Germinal center (tissue), 1 donor: ENCODE measurements around the gene RNASEH2C.
"Not testable (repeated sequence)": the region's sequence is repeated elsewhere in the genome, so short reads cannot be mapped to it uniquely, and the experiment has no call there.

Source experiments
- DNase-seq: peaks from one replicate; pipeline ENCODE4 v3.0.0; 2012; ENCODE audit warnings: mixed read lengths, low spot score

The RNASEH2C gene

DNA sequence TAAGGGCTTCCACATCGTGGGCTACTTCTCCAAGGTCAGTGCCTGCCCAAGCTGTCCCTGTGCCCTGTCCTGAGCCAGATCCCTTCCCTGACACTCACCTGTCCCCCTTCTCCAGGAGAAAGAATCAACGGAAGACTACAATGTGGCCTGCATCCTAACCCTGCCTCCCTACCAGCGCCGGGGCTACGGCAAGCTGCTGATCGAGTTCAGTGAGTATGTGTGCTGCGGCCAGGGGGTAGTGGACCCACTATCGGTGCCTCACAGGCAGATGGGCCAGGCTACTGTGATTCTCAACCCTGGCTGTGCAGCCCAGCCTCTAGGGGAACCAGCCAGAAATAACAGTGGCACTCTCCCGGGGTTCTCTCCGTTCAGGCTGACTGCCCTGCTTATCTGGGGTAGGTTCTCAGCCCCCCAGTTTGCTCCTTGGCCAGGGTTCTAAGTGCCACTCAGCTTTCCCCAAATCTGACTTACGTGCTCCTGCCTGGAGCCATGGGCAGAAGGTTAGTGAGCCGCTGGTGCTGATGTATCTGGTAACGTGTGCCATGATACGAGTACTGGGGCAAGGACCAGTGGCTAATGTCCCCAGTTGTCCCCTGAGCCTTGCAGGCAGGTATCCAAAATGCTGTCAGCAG is 3.7 kb downstream of the RNASEH2C start:
- no peak for DNase-seq

DNA sequence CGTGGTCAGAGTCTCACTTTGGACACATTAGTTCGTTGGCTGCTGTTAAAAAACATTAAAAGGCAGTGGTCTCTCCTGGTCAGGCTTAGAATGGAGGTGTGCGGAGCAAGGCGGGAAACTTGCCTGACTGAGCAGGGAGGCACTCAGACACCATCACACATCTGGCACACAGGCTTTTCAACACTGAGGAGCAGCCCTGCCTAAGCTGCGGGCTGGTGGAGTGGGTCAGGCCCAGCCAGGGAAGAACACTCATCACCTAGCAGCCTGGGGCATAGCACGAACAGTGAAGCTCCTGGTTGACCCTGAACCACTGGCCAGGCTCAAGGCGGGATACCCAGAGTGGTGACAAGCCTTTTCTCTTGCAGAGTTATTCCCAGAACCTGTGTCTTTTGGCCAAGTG is 4.3 kb downstream of the RNASEH2C start:
- DNase-seq, result no peak

DNA sequence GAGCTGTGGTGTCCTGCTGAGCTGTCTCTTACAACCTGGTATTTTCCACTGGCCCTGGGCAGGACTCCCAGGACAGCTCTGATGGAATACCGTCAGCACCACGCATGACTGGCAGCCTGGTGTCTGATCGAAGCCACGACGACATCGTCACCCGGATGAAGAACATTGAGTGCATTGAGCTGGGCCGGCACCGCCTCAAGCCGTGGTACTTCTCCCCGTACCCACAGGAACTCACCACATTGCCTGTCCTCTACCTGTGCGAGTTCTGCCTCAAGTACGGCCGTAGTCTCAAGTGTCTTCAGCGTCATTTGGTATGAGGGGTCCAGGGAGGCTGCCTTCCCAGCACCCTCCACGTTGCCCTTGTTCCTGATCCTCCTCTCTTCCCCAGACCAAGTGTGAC is 6.2 kb downstream of the RNASEH2C start:
- DNase-seq, result no peak

DNA sequence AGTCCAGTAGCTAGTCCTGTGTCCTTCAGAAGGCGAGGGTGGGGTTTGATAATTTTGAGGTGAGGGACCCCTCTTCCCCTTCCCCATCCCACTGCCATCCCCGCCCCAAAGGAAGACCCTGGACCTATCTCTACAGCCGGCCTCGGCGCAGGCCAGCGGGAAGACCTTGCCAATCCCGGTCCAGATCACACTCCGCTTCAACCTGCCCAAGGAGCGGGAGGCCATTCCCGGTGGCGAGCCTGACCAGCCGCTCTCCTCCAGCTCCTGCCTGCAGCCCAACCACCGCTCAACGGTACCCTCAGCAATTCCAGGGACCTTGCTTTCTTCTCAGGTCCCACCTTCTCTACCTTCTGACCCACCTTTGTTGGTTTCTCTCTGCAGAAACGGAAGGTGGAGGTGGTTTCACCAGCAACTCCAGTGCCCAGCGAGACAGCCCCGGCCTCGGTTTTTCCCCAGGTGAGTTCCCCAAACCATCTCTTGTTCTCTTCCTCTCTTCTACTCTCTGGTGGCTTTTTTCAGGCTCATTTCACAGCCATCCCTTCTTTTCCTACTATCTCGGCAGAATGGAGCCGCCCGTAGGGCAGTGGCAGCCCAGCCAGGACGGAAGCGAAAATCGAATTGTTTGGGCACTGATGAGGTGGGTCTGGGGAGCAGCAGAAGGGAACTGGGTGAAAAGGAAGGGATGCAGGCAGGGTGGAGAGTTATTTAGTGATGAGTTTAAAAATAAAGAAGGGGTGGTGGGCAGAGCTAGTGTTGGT is 7.2 kb downstream of the RNASEH2C start:
- no peak for DNase-seq

DNA sequence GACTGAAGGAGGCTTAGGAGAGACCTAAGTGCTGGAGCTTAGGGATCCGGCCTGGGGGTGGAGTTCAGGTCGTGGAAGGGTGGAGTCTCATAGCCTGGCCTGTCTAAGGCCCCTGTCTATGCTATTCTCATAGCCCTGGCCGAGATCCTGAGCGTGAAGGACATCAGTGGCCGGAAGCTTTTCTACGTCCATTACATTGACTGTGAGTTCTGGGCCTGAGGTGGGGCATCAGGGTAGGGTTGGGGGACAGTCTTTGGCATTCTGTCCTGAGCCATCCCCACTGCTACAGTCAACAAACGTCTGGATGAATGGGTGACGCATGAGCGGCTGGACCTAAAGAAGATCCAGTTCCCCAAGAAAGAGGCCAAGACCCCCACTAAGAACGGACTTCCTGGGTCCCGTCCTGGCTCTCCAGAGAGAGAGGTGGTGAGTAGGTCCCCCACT is 7.9 kb downstream of the RNASEH2C start:
- no peak for DNase-seq

DNA sequence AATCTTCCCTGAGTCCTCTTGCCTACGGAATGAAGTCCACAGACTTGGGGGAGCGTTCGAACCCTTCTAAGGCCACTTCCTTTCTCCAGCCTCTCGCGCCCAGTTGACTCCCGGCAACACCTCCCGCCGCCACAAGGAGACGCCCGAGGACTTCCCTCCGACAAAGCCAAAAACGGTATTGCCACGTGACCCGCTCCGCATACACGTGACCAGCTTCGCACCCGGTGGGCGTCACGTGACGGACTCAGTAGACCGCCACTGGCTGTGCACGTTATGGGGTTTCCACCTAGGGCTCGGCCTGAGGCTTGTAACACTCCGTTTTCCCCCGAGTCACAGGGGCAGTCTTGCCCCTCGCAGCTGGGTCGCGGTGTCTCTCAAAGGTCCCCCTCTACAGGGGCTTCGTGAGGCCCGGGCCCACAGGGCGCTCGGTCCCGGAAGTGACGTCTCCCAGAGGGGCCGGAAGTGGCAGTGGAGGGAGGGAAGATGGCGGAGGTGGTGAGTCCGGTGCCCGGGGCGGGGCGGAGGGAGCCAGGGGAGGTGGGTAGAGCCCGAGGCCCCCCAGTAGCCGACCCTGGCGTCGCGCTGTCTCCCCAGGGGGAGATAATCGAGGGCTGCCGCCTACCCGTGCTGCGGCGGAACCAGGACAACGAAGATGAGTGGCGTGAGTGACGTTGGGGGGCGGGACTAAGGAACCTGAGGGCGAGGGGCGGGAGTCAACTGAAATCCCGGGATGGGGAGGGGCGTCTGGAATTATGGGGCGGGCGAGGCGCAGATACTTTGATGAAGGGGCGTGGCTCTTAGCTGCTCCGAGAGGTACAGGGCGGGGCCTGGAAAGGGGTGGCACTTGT is 8.6 kb downstream of the RNASEH2C start, which contains the start of gene KAT5:
TSS of gene KAT5 (plus strand) at position 468 of the 848 bp plus-strand sequence. CDS start at position 484, 16 bp downstream.
- DNase-seq, result peak; percentile 93

DNA sequence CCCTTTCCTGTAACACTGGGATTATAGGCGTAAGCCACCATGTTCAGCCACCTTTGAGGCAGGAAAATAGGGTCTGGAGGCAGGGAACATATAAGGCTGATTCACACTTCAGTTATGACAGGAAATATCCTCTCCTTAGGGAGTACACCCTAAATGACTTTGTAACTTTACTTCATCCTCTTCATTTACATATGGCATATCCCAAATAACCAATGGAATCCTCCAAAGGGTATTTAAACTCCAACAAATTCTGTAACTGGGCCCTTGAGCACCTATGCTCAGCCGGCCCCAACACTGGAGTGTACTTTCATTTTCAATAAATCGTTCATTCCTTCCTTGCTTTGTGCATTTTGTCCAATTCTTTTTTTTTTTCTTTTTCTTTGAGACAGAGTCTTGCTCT is 10.2 kb downstream of the RNASEH2C start:
- DNase-seq, result no peak

DNA sequence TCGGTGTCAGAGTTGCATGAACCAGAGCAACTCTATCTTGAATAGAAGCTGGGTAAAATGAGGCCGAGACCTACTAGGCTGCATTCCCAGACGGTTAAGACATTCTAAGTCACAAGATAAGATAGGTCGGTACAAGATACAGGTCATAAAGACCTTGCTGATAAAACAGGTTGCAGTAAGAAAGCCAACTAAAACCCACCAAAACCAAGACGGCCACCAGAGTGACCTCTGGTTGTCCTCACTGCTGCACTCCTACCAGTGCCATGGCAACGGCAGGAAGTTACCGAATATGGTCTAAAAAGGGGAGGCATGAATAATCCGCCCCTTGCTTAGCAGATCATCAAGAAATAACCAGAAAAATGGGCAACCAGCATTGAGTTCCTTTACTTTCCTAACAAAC is 10.9 kb downstream of the RNASEH2C start:
- no peak for DNase-seq

DNA sequence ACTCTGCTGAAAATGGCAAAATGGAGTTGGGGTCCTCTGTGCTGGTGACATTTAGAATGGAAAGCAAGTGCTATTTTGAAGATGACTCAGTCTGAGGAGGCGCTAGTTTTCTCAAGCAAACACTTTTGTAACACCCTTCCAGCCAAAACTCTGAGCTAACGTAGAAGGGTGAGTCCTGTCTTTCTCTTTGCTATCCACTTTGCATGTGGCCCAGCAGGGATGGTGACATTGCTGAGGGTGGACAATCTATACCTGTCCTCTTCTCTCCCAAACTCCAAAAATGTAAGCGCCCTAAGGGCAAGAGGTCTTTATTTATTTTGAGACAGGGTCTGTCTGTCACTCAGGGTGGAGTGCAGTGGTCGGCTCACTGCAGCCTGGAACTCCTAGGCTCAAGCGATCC is 12.1 kb downstream of the RNASEH2C start:
- DNase-seq, result no peak

DNA sequence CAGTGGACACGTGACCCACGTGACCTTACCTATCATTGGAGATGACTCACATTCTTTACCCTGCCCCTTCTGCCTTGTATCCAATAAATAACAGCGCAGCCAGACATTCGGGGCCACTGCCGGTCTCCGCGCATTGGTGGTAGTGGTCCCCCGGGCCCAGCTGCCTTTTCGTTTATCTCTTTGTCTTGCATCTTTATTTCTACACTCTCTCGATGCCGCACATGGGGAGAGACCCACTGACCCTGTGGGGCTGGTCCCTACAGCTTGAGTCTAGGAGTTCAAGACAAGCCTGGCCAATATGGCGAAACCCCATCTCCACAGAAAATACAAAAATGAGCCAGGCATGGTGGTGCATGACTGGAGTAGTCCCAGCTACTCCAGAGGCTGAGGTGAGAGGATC is 13.6 kb downstream of the RNASEH2C start:
- DNase-seq, result not testable (repeated sequence)

DNA sequence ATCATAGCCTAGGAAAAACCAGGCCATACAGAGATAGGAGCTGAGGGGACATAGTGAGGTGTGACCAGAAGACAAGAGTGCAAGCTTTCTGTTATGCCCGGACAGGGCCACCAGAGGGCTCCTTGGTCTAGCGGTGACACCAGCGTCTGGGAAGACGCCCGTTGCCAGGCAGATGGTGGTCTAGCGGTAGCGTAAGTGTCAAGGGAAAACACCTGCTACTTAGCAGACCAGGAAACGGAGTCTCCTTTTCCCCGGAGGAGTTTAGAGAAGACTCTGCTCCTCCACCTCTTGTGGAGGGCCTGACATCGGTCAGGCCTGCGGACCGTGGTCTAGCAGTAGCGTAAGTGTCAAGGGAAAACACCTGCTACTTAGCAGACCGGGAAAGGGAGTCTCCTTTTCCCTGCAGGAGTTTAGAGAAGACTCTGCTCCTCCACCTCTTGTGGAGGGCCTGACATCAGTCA is 14.3 kb downstream of the RNASEH2C start:
- DNase-seq, result peak; percentile 35

DNA sequence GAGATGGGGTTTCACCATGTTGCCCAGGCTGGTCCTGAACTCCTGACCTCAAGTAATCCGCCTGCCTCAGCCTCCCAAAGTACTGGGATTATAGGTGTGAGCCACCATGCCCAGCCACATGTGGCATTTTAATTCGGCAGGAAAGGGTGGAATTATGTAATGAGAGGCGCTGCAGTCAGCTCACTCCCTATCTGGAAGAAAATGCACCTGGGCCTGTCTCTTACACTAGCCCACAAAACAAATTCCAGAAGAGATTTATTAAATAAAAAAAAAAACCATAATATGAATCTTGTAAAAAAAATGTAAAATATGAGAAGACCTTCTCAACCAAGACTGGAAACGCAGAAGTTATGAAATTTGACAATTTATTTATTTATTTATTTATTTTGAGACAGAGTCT is 16.8 kb downstream of the RNASEH2C start:
- no peak for DNase-seq

DNA sequence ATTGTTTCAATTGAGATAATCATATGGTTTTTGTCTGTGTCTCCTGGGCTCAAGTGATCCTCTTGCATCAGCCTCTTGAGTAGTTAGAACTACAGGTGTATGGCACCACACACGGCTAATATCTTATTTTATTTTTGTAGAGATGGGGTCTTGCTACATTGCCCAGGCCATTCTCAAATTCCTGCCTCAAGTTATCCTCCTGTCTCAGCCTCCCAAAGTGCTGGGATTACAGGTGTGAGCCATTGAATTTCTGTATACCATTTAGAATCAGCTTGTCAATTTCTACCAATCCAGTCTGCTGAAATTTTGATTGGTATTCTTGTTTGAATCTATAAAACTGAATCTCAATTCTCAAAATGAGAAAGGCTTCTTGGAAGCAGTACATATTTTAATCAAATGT is 18.9 kb downstream of the RNASEH2C start:
- DNase-seq, result no peak

DNA sequence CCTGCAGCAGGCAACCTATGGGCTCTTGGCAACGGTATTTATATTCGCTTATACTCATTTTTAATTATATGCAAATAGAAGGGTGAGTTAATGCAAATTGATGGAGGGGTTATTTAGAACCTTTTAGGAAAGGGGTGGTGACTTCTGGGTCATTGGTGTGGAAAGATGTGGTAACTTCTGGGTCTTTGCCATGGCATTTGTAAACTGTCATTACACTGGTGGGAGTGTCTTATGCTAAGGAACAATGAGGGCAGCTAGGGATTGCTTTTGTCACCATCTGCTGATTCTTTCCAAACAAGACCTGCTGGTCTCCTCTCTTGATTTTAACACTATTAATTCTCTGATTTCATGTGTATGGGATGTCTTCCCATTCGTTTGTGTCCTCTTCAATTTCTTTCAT is 20.2 kb downstream of the RNASEH2C start:
- no peak for DNase-seq

DNA sequence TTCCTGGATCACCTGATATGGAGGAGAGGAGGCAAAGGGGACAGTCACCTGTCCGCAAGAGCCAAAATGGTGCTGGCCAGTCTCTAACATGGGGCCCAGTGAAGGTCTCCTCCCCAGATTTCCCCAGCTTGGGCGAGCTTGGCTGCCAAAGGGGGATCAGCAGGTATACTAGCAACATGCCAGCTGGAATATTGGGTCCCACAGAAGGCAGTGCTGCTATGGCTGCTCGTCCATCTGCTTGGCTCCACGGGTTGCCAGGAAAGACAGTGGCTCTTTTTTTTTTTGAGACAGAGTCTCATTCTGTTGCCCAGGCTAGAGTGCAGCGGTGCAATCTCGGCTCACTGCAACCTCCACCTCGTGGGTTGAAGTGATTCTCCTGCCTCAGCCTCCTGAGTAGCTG is 21.3 kb downstream of the RNASEH2C start:
- no peak for DNase-seq

DNA sequence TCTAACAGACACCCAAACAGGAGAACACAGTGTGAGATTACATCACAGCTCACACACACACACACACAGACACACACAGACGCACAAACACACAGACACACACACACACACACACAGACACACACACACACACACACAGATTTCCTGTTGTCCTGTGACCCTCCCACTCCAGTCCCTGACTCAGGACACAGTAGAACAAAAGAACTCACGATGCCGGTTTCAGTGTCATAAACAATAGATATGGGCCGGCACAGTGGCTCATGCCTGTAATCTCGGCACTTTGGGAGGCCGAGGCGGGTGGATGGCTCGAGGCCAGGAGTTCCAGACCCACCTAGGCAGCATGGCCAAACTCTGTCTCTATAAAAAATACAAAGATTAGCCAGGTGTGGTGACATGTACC is 22.4 kb downstream of the RNASEH2C start:
- no peak for DNase-seq

DNA sequence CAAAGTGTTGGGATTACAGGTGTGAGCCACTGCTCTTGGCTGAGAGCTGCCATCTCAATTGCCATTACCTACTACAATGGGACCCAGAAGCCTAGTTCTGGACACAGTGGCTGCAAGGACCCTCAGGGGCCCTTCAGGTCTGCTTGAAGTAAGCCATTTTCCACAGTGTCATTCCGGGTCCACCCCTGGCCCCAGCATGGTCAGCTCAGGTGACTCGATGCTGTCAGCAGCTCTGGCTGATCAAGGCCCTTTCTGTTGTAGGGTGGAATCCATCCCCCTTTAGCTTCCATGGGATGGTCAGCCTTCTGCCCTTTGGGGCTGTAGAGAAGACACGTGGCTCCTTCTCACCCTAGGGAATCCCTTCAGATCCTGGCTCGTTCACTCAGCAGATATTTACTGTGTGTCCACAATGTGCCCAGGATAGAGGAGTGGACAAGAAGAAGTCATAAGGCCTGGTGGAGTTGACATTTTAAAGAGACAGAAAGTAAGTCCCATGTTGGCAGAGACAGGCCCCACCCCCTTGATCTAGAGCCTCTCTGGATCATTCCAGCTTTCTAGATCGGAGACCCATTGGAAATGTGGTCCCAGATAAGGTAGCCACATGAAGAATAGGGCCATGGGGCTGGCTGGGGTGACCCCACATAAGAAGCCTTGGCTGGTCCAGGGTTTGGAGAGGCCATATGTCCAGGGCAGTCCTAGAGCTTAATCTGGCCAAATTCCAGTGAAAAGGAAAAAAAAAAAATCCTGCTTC is 23.6 kb downstream of the RNASEH2C start:
- no peak for DNase-seq

DNA sequence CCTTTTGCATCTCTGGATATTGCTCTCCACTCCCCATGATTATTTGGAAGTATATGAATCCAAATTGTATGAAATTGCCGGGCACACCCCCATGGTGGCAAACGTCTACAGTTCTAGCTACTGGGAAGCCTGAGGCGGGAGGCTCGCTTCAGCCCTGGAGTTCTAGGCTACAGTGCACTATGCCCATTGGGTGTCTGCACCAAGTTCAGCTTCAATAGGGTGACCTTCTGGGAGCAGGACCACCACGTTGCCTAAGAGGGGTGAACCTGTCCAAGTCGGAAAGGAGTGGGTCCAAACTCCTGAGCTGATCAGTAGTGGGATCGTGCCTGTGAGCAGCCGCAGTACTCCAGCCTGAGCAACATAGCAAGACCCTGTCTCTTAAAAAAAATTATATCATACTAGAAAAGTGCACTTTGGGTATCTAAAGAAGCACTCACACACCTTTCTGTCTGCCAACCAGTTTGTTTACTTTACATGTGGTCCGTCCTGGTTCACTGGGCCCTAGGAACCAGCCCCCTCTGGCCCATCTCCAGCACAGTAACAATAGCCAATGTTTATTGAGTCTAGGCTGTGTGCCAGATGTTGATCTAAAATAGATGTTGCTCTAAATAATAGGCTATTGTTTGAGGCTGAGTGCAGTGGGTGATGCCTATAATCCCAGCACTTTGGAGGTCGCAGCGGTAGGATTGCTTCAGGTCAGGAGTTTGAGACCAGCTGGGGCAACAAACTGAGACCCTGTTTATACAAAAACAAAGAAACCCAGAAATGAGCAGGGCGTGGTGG is 24.9 kb downstream of the RNASEH2C start:
- no peak for DNase-seq

DNA sequence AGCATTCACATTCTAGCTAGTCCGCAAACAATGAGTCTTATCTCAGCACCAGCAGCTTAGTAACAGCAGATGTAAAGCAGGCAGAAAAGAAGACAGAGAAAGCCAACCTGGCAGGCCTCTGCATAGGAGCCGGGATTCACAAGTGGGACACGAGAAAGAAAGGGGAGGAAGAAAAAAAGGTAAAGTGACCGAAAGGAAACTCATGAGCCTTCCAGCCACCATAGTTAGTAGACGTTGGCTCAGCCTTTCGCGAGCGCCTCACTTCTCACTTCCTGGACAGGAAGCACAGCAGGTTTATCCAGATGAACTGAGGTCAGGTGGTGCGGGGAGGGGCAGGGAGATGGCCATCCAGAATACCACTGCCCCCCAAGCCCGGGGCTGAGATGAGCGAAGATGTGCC is 28.2 kb downstream of the RNASEH2C start:
- no peak for DNase-seq

DNA sequence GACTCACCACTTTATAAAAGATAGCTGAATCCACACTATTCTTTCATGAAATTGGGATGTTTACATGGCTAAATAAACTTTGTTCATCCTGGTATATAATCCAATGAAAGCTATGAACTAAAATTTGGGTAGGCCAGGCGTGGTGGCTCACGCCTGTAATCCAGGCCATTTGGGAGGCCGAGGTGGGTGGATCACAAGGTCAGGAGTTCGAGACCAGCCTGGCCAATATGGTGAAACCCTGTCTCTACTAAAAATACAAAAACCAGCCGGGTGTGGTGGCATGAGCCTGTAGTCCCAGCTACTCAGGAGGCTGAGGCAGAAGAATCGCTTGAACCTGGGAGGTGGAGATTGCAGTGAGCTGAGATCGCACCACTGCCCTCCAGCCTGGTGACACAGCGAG is 28.8 kb downstream of the RNASEH2C start:
- DNase-seq, result not testable (repeated sequence)

DNA sequence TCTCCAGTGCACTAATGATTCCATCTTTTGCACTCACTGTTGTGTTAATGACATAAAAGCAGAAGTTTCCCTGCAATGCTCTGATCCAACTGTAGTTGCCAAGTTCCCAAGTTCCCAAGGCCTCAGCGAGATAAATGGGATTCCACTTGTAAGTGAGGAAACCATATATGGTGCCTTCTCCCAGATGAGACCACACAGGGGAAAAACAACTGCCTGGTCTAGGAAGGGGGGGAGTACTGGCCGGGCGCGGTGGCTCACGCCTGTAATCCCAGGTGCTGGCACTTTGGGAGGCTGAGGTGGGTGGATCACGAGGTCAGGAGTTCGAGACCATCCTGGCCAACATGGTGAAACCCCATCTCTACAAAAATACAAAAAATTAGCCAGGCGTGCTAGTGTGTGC is 34.6 kb downstream of the RNASEH2C start:
- DNase-seq, result no peak
